ENCODE measurements around the gene HLA-DRA.

DNA sequence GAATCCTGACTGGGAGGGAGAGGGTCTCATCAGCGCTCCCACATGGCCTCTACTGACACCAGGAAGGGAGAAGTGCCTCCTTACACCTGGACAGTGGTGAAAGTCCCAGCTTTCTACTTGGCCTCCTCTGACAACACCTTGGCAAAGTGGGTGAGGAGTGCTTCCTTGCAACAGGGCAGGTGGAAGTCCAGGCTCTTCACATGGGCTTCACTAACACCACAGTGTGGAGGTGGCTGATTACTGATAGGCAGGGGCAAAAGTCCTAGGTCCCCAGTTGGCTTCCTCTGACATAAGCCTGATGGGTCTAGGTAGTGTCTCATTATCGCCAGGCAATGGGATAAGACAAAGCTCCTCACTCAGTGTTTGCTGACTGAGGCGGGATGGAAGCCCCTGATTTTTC is 9.5 kb upstream of the HLA-DRA start:
- TF ChIP-seq, protein P1, sequence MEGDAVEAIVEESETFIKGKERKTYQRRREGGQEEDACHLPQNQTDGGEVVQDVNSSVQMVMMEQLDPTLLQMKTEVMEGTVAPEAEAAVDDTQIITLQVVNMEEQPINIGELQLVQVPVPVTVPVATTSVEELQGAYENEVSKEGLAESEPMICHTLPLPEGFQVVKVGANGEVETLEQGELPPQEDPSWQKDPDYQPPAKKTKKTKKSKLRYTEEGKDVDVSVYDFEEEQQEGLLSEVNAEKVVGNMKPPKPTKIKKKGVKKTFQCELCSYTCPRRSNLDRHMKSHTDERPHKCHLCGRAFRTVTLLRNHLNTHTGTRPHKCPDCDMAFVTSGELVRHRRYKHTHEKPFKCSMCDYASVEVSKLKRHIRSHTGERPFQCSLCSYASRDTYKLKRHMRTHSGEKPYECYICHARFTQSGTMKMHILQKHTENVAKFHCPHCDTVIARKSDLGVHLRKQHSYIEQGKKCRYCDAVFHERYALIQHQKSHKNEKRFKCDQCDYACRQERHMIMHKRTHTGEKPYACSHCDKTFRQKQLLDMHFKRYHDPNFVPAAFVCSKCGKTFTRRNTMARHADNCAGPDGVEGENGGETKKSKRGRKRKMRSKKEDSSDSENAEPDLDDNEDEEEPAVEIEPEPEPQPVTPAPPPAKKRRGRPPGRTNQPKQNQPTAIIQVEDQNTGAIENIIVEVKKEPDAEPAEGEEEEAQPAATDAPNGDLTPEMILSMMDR (IDR thresholded peaks at IDR 0.05 in 4 of 5, conservative IDR thresholded peaks at IDR 0.05 in 1 of 5) = no peak
- TF ChIP-seq POLR2A (IDR thresholded peaks at IDR 0.05) = no peak

All from gastrocnemius medialis (tissue), 4 donors.